CD4-positive, alpha-beta T cell (primary cell): Measurements from ENCODE around the gene EXOSC5. TPM values are rescaled to one million over a fixed set of nuclear protein-coding genes. Genes with fewer than 3 reads are reported as not detected.
A peak's percentile ranks its signal among the peaks of the same experiment; 100 is the strongest.
"Not testable (repeated sequence)": the region's sequence is repeated elsewhere in the genome, so short reads cannot be mapped to it uniquely, and the experiment has no call there.

Experiments used
- ATAC-seq: fragments of 200-7000 bp; cut with Tn5 transposase; one replicate; pipeline ENCODE4 v1.10.0; 2022; ENCODE audit warnings: mild to moderate bottlenecking; ENCODE audit not compliant: poor library complexity
- CTCF ChIA-PET: fragments of 350-600 bp; sonication (Branson Sonifier 250); formaldehyde crosslinking; loops from one replicate; lab custom pipeline; 2021; ENCODE audit warnings: antibody characterized with exemption, inconsistent platforms; lab: Charles Lee
- POLR2A ChIA-PET: fragments of 350-600 bp; sonication (Branson Sonifier 250); formaldehyde crosslinking; loops from one replicate; lab custom pipeline; 2021; ENCODE audit warnings: antibody characterized with exemption, inconsistent platforms; lab: Charles Lee
- DNase-seq, 14 experiments: peaks; one replicate each; pipeline ENCODE4 v3.0.0-alpha.2; 2013 to 2020; ENCODE audit warnings: mixed read lengths in 2 of 14
- H3K27ac ChIP-seq, 2 donors: one replicate each; pipeline versions ENCODE4 v1.5.1 to v1.7.0; 2013; ENCODE audit warnings: low read length in 2 of 2, low read depth in 1 of 2, mild to moderate bottlenecking in 1 of 2
- H3K27me3 ChIP-seq, 2 experiments: 1 replicate in 1 of 2; 2 replicates in 1 of 2; pipeline versions ENCODE4 v1.6.1 to v1.7.0; 2013; ENCODE audit warnings: low read length in 2 of 2, control low read depth in 1 of 2, mild to moderate bottlenecking in 1 of 2, moderate library complexity in 1 of 2; ENCODE audit not compliant: insufficient read depth in 2 of 2, control insufficient read depth in 1 of 2
- H3K36me3 ChIP-seq: one replicate; pipeline ENCODE4 v1.6.1; 2013; ENCODE audit warnings: low read length, control low read depth; ENCODE audit not compliant: insufficient read depth
- H3K4me1 ChIP-seq: one replicate; pipeline ENCODE4 v1.6.1; 2013; ENCODE audit warnings: low read length, control low read depth; ENCODE audit not compliant: insufficient read depth
- H3K4me3 ChIP-seq: one replicate; pipeline ENCODE4 v1.5.1; 2013; ENCODE audit warnings: mild to moderate bottlenecking, low read length, moderate library complexity
- H3K9me3 ChIP-seq, 2 experiments: 1 replicate in 1 of 2; 2 replicates in 1 of 2; pipeline versions ENCODE4 v1.6.1 to v1.7.0; 2013; ENCODE audit warnings: low read length in 2 of 2, mild to moderate bottlenecking in 2 of 2, control low read depth in 1 of 2, moderate library complexity in 1 of 2; ENCODE audit not compliant: control insufficient read depth in 1 of 2, insufficient read depth in 1 of 2
- H3K27ac Mint-ChIP-seq: one replicate; pipeline ENCODE4 v1.8.0; 2020; ENCODE audit warnings: mixed read lengths
- H3K27me3 Mint-ChIP-seq: one replicate; pipeline ENCODE4 v1.8.0; 2021; ENCODE audit warnings: mixed read lengths
- H3K36me3 Mint-ChIP-seq: one replicate; pipeline ENCODE4 v1.8.0; 2021; ENCODE audit warnings: low read depth, mixed read lengths
- H3K4me1 Mint-ChIP-seq: one replicate; pipeline ENCODE4 v1.8.0; 2021; ENCODE audit warnings: low read depth, mixed read lengths
- H3K4me3 Mint-ChIP-seq: one replicate; pipeline ENCODE4 v1.8.0; 2020; ENCODE audit warnings: mild to moderate bottlenecking, mixed read lengths
- H3K9me3 Mint-ChIP-seq: one replicate; pipeline ENCODE4 v1.8.0; 2020; ENCODE audit warnings: mixed read lengths
- CTCF ChIP-seq: fragments of 200-600 bp; IDR thresholded peaks from one replicate; pipeline ENCODE4 v1.8.0; 2022; ENCODE audit warnings: antibody characterized with exemption, mild to moderate bottlenecking
- intact Hi-C, 2 experiments: fragments of 100-400 bp; cut with DNase I in 1 of 2; cut with micrococcal nuclease in 1 of 2; formaldehyde crosslinking; loops; one replicate each; pipeline versions ENCODE4 v1.15.1 to v1.9.0; 2023 to 2025; cut with DNase I, micrococcal nuclease
- total RNA-seq, 174 experiments: library from RNA in 2 of 174; stranded (reverse) in 2 of 174; gene quantifications; one replicate each; pipeline ENCODE4 v1.2.3 and lab custom pipeline; 2021 to 2026

Gene EXOSC5
- total RNA-seq, 2 experiments from 2014 or later, result 6.5 to 7.5 TPM

GRCh38 chr19:41410336-41411054, 13.3 kb upstream of the EXOSC5 start:
- Histone ChIP-seq H3K27me3 (no peaks in the 10 kb centered on the region), H3K9me3 (no peaks in the 10 kb centered on the region), H3K4me3 (no peak overlapping the region), H3K4me1 (peaks cover 15% of the 10 kb centered on the region), H3K36me3 (peaks cover 47% of the 10 kb centered on the region), H3K27ac (no peak overlapping the region)
- no peak overlapping the region for H3K27ac Mint-ChIP-seq
- ChIA-PET POLR2A (no interaction called here), CTCF (no interaction called here)
- no peaks in the 10 kb centered on the region for H3K27me3 Mint-ChIP-seq
- peaks cover 11% of the 10 kb centered on the region for H3K4me1 Mint-ChIP-seq
- H3K4me3 Mint-ChIP-seq, result no peak overlapping the region
- no peak for TF ChIP-seq CTCF
- no peak for DNase-seq
- no peak for ATAC-seq
- peaks cover 47% of the 10 kb centered on the region for H3K36me3 Mint-ChIP-seq
- no peaks in the 10 kb centered on the region for H3K9me3 Mint-ChIP-seq
- intact Hi-C loops, result no loop called here

GRCh38 chr19:41409288-41409687, 12.1 kb upstream of the EXOSC5 start:
- Histone ChIP-seq H3K9me3 (no peaks in the 10 kb centered on the region), H3K4me1 (peaks cover 15% of the 10 kb centered on the region), H3K27ac (no peak overlapping the region), H3K36me3 (peaks cover 35% of the 10 kb centered on the region), H3K27me3 (no peaks in the 10 kb centered on the region), H3K4me3 (no peak overlapping the region)
- Mint-ChIP-seq H3K9me3 (no peaks in the 10 kb centered on the region), H3K4me3 (no peak overlapping the region), H3K27me3 (no peaks in the 10 kb centered on the region), H3K4me1 (peaks cover 15% of the 10 kb centered on the region), H3K27ac (no peak overlapping the region), H3K36me3 (peaks cover 40% of the 10 kb centered on the region)
- peak in 2 of 14 experiments; percentile 39 to 43 for DNase-seq
- intact Hi-C loops, result no loop called here
- POLR2A ChIA-PET, result no interaction called here
- CTCF ChIA-PET, result no interaction called here
- TF ChIP-seq CTCF, result no peak
- ATAC-seq, result no peak

- Histone ChIP-seq H3K36me3 (peaks cover 31% of the 10 kb centered on the region), H3K4me1 (peaks cover 15% of the 10 kb centered on the region)
- POLR2A ChIA-PET, H3K4me3 ChIP-seq, H3K27ac Mint-ChIP-seq, H3K27me3 Mint-ChIP-seq, ATAC-seq, H3K9me3 ChIP-seq, DNase-seq, H3K9me3 Mint-ChIP-seq, H3K27me3 ChIP-seq, H3K4me3 Mint-ChIP-seq, CTCF ChIA-PET, intact Hi-C loops, H3K27ac ChIP-seq: not testable (repeated sequence)
- H3K4me1 Mint-ChIP-seq, result peaks cover 15% of the 10 kb centered on the region
- peaks cover 36% of the 10 kb centered on the region for H3K36me3 Mint-ChIP-seq
These were observed 11.7 kb upstream of the EXOSC5 start for GRCh38 chr19:41408846-41409245.

GRCh38 chr19:41408256-41408655, 11.1 kb upstream of the EXOSC5 start:
- no peak overlapping the region for H3K4me3 Mint-ChIP-seq
- Histone ChIP-seq H3K36me3 (peaks cover 30% of the 10 kb centered on the region), H3K27ac (no peak overlapping the region), H3K27me3 (no peaks in the 10 kb centered on the region), H3K9me3 (no peaks in the 10 kb centered on the region), H3K4me1 (peaks cover 15% of the 10 kb centered on the region), H3K4me3 (no peak overlapping the region)
- H3K27me3 Mint-ChIP-seq, result no peaks in the 10 kb centered on the region
- no peak for DNase-seq
- TF ChIP-seq CTCF, result no peak
- H3K36me3 Mint-ChIP-seq, result peaks cover 30% of the 10 kb centered on the region
- ATAC-seq, result no peak
- CTCF ChIA-PET, result interaction anchor here (0.7 kb wide), 1 partner anchor 359 kb away, joined by 3 read pairs; no protein-coding TSS in a partner anchor
- H3K4me1 Mint-ChIP-seq, result peaks cover 15% of the 10 kb centered on the region
- POLR2A ChIA-PET, result no interaction called here
- intact Hi-C loops, result no loop called here
- no peaks in the 10 kb centered on the region for H3K9me3 Mint-ChIP-seq
- H3K27ac Mint-ChIP-seq, result no peak overlapping the region
